Erythroblast (primary cell): ENCODE data around the gene MPV17L2.

Experiments
- GATA1 ChIP-seq: IDR thresholded peaks from 2 replicates; pipeline ENCODE4 v1.6.1; 2011; ENCODE audit warnings: low read depth, mild to moderate bottlenecking, control low read depth, low read length, moderate library complexity
- POLR2A ChIP-seq: IDR thresholded peaks from 2 replicates; pipeline ENCODE4 v1.6.1; 2011; ENCODE audit warnings: mild to moderate bottlenecking, low read length

DNA sequence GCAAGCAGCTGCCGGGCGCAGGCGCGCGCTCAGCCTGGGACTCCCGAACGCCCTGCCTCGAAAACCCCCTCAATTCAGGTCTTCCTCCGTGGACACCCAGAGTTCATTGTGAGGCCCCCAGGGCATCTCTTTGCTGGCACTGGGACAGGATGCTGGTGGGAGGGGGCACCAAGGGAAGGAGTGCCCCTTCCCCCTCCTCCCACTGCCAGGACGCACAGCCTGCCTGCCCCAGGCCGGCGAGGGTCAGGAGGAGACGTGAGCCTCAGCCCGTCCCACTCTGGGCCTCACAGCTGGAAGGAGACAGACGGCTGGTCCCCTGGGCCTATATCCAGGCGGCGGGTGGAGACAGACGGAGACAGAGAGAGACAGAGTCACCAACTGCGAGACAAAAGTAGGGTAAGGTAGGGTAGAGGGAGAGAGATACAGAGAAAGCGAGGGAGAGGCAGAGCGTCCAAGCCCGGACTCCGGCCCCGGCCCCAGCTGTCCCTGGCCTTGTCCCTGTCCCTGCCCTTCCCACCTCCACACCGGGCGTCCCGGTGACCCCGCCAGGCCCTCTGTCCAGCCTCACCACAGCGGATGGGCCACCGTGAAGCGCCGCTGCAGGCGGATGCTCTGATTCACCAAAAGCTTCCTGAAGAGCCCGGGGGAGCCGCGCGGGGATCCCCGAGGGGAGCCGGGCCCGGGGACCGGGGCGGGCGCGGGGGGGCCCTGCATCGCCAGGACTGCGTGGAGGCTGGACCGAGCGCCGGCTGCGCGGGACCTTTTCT, 32.9 kb downstream of the MPV17L2 start, which contains the start of gene PDE4C:
- no peak for TF ChIP-seq POLR2A
- no peak for TF ChIP-seq GATA1
